GM12873 (cell line): ENCODE results near the gene TPRG1L.

Experiments used
- TF ChIP-seq, protein P1 (sequence below): IDR thresholded peaks from 2 replicates; pipeline ENCODE4 v1.5.1; 2012; ENCODE audit warnings: low read depth, mild to moderate bottlenecking, moderate library complexity, low read length, control low read depth; ENCODE audit not compliant: insufficient read depth; ENCODE audit errors: missing control alignments

Gene TPRG1L

GRCh38 chr1:3659093-3659492 is 34.3 kb downstream of the TPRG1L start:
- TF ChIP-seq, protein P1, sequence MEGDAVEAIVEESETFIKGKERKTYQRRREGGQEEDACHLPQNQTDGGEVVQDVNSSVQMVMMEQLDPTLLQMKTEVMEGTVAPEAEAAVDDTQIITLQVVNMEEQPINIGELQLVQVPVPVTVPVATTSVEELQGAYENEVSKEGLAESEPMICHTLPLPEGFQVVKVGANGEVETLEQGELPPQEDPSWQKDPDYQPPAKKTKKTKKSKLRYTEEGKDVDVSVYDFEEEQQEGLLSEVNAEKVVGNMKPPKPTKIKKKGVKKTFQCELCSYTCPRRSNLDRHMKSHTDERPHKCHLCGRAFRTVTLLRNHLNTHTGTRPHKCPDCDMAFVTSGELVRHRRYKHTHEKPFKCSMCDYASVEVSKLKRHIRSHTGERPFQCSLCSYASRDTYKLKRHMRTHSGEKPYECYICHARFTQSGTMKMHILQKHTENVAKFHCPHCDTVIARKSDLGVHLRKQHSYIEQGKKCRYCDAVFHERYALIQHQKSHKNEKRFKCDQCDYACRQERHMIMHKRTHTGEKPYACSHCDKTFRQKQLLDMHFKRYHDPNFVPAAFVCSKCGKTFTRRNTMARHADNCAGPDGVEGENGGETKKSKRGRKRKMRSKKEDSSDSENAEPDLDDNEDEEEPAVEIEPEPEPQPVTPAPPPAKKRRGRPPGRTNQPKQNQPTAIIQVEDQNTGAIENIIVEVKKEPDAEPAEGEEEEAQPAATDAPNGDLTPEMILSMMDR: no peak

GRCh38 chr1:3660704-3661103 is 35.9 kb downstream of the TPRG1L start:
- TF ChIP-seq, protein P1: no peak

GRCh38 chr1:3661631-3662030 is 36.8 kb downstream of the TPRG1L start:
- TF ChIP-seq, protein P1: no peak

- TF ChIP-seq, protein P1: no peak
Observed at GRCh38 chr1:3662080-3662671, 37.4 kb downstream of the TPRG1L start.

DNA sequence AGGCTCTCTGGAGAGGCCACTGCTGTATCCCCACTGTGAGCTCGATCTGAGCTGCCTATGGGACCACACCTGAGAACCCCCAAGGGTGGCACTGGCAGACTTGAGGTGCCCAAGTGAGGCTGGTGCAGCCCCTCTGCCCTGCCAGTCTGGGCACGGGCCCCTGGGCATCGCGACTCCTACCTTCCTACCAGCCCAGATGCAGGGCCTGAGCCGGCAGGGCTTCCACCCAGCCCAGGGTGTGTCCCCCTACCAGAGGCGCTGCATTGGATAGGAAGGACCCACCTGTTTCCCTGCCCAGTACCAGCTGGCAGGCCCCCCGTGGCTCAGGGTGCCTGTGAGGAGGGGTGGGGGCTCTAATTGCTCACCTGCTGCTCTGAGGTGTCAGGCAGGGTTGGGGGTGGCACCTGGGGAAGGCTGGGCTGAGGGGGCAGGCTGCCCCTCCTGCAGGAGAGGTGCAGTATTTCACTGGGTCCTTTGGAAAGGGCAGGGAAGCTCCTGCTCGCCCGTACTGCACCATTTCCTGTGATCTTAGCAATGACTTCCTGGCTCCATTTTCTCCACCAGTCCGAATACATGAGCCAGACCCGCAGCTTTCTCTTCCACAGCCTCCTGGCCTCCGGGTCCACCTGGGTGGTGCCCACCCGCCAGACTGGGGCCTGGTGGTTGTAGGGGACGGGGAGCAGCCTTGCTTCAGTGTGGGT is 39.3 kb downstream of the TPRG1L start:
- TF ChIP-seq, protein P1: no peak

GRCh38 chr1:3664700-3665375 is 40.0 kb downstream of the TPRG1L start:
- TF ChIP-seq, protein P1: no peak

GRCh38 chr1:3668148-3668547 is 43.3 kb downstream of the TPRG1L start:
- TF ChIP-seq, protein P1: no peak
